GM12874 (cell line): ENCODE measurements around the gene MIPEP.

ENCODE experiments used
- CTCF ChIP-seq: IDR thresholded peaks from 2 replicates; pipeline ENCODE4 v1.5.1; 2011; ENCODE audit warnings: low read depth, mild to moderate bottlenecking, control low read depth, low read length, moderate library complexity; ENCODE audit not compliant: insufficient read depth

Gene MIPEP

GRCh38 chr13:23777575-23777870 lies 111.7 kb downstream of the MIPEP start:
- no peak for TF ChIP-seq CTCF

- no peak for TF ChIP-seq CTCF
Observed at GRCh38 chr13:23776698-23777574, 112.3 kb downstream of the MIPEP start.

- no peak for TF ChIP-seq CTCF
Observed at GRCh38 chr13:23772717-23773116, 116.5 kb downstream of the MIPEP start.

- no peak for TF ChIP-seq CTCF
Observed at GRCh38 chr13:23771956-23772355, 117.2 kb downstream of the MIPEP start.

- no peak for TF ChIP-seq CTCF
Observed at GRCh38 chr13:23771552-23771951, 117.6 kb downstream of the MIPEP start.

- no peak for TF ChIP-seq CTCF
Observed at GRCh38 chr13:23770973-23771372, 118.2 kb downstream of the MIPEP start.

- no peak for TF ChIP-seq CTCF
Observed at GRCh38 chr13:23770428-23770827, 118.8 kb downstream of the MIPEP start.

GRCh38 chr13:23769401-23769800 lies 119.8 kb downstream of the MIPEP start:
- no peak for TF ChIP-seq CTCF
